GM21825 (cell line): ENCODE results near the gene ZBTB20.
"Not testable (repeated sequence)": the region's sequence is repeated elsewhere in the genome, so short reads cannot be mapped to it uniquely, and the experiment has no call there.

Experiments used
- ATAC-seq: cut with Tn5 transposase; IDR thresholded peaks from one replicate; pipeline ENCODE4 v1.9.1; 2021; ENCODE audit warnings: mild to moderate bottlenecking, moderate library complexity; ENCODE audit not compliant: unreplicated experiment

Gene ZBTB20

DNA sequence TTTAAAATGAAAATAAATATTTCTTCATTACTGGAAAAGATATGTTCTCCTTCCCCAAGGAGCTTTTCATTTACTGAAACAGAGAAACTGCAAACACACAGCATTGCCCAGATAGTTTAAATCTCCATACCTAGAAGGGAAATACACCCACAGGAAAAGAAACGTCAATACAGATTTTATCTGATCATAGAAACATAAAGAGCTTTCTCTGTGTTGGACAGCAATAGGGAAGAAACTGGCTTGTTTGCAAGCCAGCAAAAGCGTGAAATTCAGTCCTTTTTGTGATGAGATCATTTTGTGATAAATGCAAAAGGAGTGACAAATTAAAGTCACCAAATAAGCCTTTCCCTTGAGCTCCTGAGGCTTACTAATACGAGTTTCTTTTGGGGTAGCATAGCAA lies 455.2 kb downstream of the ZBTB20 start:
- ATAC-seq = no peak

DNA sequence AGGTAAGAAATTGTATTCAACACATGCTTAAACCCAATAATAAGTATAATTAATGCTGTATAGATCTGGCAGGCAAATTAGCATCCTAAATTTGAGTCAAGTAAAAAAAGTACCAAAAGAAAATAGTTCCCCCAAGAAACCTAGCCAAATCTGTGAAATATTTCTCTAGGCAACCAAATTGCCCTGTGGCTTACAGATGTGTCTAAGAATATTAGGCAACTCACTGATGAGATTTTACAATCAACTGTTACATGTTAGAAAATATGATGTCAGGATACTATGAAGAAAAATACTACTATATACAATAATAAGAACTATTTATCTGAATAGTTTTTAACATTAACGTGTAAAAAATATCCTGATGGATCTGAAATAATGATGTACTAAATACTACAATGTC lies 456.2 kb downstream of the ZBTB20 start:
- no peak for ATAC-seq

DNA sequence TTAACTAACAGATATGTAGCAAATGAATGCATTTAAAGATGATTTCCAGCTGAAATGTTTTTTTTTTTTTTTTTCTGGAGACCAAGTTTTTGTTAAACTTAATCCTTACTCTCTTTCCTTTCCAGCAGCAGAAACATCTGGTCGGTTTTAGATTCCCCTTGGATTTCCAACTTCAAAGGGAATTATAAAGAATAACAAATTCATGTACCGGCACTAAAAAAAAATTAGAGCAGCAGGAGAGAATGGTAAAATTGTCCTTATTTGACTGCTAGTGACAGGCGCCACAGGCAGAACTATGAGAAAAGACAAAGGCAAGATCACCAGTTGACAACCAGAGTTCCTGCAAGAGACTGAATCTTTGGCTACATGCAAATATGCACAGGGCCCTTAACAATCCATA lies 459.9 kb downstream of the ZBTB20 start:
- ATAC-seq = no peak

DNA sequence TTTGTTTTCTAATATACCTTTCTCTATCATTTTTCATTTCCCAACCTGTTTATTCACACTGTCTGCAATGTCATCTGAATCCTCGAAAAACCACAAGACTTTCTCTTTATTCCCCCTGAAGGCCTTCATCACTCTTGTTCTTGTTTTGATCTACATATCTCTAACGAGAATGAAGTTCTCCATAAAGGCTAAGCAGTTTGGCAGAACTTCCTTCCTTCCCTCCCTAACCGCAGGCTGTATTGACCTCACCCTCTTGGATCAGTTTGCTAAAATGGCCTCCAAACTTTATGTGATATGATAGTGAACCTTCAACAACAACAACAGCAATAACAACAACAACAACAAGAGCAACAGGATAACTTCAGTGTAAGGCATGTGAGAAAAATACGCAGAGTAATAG lies 460.5 kb downstream of the ZBTB20 start:
- ATAC-seq = no peak

DNA sequence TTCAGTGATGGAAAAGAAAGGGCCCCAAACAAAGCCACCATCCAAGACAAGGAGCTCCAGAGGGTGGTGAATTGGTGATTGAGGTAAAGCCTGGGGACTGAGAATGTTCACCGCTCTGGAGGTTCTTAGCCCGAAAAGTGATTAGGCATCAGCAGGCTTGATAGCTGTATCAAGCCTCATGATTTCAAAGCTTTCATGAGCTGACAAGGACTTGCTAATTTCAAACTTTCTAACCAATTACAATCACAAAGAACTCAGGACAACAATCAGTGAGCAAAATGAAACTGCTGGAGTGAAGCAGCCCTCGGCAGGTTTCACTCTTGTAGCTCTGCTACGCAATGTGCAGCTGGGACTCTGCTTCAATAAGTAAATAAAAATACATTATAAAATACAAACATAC lies 461.9 kb downstream of the ZBTB20 start:
- ATAC-seq = no peak

DNA sequence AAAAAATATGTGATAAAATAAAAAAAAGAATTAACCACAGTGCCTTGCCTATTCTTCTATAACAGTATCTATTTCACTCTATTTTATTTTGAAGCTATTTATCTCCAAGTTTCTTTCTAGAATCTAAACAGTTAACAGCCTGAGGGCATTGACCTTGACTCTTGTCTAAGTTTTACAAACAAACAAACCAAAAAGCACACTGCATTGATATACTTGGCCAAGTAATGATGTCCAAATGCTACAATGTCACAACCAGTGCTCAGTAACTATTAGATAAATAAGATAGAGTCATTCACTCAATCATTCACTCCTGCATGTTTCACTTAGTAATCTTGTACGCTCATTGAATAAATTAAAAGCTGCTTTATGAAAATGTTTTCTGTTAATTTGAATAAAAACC lies 466.8 kb downstream of the ZBTB20 start:
- ATAC-seq = no peak

DNA sequence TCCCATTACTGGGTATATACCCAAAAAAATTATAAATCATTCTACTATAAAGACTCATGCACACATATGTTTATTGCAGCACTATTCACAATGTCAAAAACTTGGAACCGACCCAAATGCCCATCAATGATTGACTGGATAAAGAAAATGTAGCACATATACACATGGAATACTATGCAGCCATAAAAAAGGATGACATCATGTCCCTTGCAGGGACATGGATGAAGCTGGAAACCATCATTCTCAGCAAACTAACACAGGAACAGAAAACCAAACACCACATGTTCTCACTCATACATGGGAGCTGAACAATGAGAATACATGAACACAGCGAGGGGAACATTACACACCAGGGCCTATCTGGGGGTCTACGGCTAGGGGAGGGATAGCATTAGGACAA lies 467.3 kb downstream of the ZBTB20 start:
- ATAC-seq = not testable (repeated sequence)

DNA sequence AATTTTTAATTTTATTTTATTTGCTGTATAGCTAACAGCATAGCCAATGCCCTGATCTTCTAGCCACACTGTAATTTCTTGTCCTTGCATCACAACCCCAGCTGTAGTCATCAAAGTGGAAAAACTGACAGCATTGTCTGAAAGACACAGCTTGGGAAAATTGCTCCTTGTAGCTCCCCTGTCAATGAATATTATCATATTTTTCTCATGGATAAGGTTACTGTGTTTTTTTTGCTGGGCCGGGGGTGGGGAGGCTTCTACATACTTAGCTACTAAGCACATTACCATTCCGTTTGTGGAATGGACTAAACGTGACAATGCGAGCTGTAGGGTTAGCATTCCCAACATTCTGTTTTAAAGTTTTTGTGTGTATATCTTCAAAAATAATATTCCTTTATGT lies 472.0 kb downstream of the ZBTB20 start:
- no peak for ATAC-seq

DNA sequence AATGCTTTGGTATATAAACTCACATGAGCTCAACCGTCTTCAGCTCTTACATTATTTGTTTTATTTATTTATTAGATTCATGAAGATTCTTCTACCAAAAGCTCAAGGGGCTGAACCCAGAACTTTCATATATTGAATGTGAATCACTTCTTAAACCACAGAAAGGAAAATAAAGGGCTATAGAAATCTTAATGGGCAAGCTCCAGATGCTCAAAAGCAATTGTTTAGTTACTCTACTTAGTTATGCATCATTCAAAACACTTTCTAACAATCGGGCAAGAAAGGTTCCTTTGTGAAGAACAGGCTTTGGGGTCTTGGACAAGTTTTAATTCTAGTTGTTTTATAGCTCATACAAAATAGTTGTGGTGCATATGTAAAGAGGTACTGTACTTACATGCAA lies 473.1 kb downstream of the ZBTB20 start:
- ATAC-seq = no peak

DNA sequence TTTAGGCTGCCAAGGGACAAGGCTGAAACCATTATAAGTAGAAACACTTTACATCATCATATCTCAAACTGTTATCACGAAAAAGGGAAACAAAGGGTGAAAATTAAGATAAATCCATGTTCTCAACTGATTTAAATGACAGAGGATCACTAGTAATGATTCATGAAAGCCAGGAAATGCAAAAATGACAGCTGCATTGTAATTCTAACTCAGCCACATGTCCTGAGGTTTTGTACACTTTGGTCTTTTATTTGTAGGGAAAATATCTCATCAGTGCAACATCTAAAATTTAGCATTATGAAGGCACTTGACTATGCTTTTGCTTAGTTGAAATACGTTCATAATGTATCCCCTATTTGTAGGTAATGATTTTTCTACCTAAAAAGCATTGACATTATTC lies 473.6 kb downstream of the ZBTB20 start:
- ATAC-seq = no peak

DNA sequence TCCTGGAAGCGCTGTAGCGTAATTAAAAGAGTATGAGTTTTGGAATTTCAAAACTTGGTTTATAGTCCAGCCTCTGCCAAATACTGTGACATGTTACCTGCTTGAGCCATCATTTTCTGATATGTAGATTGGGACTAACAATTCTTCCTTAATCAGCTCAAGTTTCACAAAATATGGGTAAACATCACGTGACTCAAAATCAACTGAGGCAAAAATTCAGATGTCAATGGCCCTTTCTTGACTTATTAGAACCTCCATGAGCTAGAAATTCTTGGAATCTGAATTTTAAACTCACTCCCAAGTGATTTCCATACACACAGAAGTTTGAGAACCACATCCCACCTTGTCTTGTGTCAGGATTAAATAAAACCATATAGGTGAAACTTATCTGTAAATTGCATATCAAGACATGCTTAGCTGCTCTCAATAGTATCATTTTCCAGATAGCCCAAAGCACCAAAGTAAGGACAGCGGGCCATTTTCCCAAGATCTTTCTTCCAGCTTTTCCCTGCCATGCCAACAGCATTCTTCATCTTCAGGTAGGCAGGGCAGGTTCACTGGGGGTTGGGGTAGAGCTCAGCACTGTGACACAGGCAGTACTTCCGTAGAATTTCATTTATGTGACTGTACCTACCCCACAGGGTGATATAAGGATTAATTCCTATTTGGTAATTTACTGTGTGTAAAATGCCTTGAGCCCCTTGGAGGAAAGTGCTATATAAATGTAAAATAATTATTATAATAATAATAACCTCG lies 474.2 kb downstream of the ZBTB20 start:
- no peak for ATAC-seq

DNA sequence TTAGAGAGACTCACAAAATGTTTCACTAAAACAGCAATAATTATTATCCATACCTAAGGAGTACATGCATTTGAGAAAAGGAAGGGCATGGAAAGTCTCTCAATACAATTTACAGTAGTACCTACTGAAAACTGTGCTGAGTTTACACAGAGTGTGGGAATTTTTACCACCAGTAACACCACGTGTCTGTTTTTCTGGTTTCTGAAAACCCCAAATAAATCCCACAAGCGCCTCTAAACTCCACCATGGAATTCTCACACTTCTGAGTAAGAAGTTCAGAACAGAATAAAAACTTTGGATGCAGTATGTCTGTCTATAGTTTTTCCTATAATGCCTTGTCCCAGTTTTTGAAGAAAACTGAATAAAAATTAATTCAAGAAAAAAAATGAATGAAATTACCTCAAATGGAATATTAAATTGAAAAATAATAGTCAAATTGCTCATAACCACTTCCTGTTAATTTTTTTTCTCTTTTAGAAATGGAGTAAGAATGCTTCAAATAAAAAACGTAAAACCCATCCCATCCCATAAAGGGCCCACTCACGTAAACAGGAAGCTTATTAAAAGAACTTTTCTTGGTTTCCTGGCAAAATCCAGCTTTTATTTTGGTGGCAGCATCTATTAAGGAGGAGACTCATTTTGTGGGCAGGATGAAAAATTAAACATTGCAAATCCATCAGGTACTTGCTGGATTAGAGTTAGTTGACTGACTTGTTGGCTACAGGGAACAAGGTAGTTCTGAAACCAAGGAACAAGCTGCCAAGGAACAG lies 475.2 kb downstream of the ZBTB20 start:
- no peak for ATAC-seq

DNA sequence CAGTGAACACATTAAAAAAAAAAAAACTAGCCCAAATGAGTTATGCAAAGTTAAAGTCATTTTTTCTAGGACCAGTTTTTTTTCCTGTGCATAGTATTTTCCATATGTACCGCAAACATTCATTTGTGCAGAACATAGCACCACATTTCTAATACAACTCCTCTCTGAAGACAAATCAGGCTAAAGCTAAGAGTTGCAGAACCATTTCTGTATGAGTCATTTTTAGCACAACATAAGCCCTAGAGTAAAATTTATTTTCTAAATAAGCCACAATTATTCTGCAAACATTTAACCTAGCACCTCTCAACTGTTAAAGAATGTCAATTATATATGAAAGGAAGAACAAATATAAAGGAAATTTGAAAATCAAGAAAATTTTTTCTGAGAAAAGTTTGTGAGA lies 477.5 kb downstream of the ZBTB20 start:
- ATAC-seq = no peak

DNA sequence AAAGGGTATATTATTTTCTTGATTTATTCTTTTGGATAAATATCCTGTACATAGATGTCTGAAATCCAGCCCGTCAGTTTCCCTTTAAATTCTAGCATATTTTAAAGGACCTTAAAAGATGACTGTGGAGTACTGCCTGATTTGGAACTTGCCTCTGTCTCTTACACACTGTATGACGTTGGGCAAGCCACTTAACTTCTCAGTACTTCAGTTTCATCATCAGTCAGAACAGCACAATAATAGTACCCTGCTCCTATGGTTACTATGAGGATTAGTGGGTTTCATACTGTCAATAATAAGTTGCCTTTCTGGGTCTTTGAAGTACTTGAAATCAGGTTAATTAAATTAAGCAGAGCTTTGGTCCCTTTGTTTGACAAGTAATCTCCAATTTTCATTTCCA lies 479.0 kb downstream of the ZBTB20 start:
- ATAC-seq = no peak

DNA sequence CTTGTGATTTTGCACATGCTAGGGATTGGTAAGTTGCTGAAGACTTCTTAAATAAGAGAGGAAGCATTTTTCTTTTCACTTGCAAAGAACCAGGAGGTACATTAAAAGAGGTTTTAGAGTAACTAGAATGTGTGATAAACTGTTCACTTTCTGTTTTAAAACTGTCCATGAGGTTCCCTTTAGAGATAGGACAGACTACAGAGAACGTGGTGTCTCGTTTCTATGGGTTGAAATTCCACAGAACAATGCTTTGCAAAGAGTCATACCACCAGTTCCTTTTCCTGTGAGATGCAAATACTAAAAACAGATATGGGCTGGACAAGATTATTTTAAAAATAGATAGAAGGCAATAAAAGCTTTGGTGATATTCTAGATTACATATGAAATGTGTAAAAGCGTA lies 480.5 kb downstream of the ZBTB20 start:
- no peak for ATAC-seq

DNA sequence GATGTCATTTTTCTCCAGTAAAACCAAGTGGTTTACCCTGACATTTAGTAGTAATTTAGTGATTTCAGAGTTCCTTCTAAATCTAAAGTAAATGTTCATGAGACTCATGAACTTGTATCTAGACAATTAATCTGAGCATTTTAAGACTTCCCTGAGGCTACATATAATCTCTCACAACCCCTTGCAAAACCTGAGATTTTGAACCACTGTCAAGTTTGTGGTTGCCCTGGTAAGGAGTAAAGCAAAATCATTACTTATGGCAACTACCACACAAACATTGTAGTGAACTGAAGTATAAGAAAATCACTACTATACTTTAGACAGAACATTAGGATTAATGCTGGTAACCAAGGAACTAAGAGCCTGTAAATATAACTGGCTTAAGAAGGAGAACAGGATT lies 483.1 kb downstream of the ZBTB20 start:
- no peak for ATAC-seq

DNA sequence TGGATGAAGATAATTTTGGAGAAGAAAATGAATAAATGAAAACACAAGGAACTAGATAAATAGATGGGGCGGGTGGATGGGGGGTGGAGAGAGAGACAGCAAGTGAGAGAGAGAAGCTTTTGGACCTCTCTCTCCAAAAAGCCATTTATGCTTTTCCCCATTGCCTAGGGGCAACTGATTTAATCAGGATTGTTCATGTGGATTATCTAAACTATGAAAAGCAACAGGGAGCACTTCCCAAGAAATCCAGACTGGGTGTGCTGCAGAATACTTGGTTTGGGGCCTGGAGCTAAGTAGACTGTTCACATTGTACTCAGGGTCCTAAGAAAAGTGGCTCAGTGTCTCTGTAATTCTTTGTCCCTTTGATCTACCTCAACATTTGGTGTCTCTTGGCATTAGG lies 486.3 kb downstream of the ZBTB20 start:
- no peak for ATAC-seq

DNA sequence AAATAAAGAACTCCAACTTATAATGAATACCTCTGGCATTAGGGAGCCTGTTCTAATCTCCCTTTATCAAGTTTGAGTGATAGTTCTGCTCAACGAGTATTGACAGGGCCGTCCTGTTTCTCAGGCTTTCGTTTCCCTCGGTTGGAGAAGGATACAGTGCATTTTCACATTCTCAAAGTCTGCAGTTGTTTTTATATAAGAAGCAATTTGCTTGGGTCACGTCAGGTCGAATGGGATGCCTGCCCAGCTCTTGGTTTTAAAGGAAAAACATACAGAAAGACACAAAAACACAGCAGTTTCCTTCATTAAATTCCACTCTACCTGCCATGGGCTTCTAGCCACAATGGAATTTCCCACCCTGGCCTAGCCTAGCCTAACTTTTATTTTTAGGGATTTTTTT lies 487.0 kb downstream of the ZBTB20 start:
- no peak for ATAC-seq

DNA sequence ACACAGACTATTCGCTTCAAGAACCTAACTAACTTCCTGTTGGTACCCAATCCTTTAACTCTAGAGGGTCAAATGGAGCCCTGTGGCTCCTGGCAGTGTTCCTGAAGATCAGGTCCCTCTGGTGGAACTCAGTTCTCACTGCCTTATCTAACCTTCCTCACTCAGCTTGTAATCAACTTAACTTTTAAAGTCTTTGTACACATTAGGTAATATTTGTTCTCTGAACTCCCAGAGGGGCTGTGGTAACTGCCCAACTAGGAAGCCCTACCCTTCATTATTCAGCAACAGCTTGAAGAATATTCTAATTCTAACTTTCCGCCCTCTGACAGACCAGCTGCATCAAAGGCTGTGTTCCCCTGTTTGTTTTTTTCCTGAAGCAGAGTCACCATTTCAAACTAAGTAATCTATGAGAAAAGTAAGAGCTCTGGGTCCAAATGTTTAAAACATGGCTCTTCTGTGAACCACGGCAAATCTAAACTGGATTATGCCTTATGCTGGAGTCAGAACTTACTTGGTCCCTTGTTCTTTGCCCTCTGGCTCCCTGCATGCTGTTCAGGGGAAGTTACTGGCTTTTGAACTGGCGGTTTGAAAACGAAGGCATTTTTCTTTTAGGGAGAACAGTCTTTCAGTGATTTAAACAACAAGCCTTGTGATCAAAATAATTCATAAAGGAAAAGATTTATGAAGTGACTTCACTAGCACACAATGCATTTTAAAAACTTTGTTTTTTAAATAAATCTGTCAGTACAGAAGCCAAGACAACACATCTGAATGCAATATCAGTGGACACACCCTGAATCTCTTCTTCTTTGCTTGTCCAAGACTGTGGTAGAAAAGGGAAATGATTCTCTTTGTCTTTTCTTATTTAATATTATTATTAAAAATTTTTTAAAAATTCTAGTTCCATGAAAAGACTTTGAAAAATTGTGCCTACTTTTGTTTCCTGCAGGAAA lies 487.7 kb downstream of the ZBTB20 start:
- ATAC-seq = no peak

DNA sequence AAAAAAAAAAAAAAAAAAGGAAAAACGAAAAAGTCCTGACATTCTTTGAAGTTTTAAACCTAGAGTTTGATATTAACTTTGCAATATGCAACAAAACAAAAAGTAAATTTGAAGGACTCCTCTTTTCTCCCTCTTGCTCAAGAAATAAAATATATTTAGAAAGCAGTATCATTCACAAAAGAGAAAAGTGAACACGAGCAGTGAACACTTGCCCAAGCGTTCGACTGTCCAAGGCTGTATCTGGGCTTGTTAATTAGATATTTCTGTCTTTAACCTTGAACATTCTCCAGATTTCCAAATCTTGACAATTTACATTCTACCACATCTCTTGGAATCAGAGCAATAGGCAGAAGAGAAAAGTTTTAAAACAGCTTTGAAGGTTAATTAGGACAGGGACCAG lies 495.5 kb downstream of the ZBTB20 start:
- no peak for ATAC-seq

DNA sequence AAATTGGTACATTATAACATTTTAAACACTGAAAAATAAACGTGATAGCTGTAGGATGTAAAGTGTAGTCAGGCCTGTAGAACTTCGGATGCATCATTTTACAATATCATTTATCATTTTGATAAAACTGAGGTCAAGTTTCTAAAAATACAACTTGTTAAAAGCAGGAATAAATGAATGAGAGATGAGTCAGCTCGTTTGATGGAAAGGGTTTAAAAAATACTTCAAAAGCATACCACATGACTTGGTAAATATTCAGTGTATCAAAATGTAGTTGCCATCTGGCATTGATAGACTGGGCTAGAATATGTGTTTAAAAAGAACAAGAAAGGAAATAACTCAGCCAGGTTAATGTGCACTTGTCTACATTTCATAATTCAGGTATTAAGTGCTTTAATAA lies 496.3 kb downstream of the ZBTB20 start:
- no peak for ATAC-seq
